SK-N-SH treated with all-trans-retinoic acid at 6 μM for 48 hours (cell line): ENCODE data around the gene DDI1.

ENCODE experiments used
- ATAC-seq: fragments of 200-7000 bp; cut with Tn5 transposase; 3 replicates; pipeline ENCODE4 v1.9.1; 2020; ENCODE audit warnings: mild to moderate bottlenecking, moderate library complexity
- ARNTL ChIP-seq: fragments of 450-650 bp; formaldehyde crosslinking; IDR thresholded peaks from 2 replicates; pipeline ENCODE4 v1.5.0; 2020; ENCODE audit warnings: low read depth, mild to moderate bottlenecking, moderate library complexity, borderline replicate concordance
- CREB5 ChIP-seq: fragments of 250-450 bp; sonication (Bioruptor Pico); IDR thresholded peaks from 2 replicates; pipeline ENCODE4 v1.5.1; 2020; ENCODE audit warnings: low read depth, mild to moderate bottlenecking, moderate library complexity
- CSRNP3 ChIP-seq: fragments of 250-450 bp; sonication (Bioruptor Pico); IDR thresholded peaks from 2 replicates; pipeline ENCODE4 v1.5.1; 2021; ENCODE audit warnings: mild to moderate bottlenecking, moderate library complexity
- ESRRG ChIP-seq: fragments of 250-450 bp; sonication (Bioruptor Pico); IDR thresholded peaks from 2 replicates; pipeline ENCODE4 v1.6.1; 2021; ENCODE audit warnings: mild to moderate bottlenecking
- PATZ1 ChIP-seq: fragments of 250-450 bp; sonication (Bioruptor Pico); IDR thresholded peaks from 2 replicates; pipeline ENCODE4 v1.8.0; 2020; ENCODE audit warnings: mild to moderate bottlenecking, moderate library complexity, borderline replicate concordance
- POU6F1 ChIP-seq: fragments of 250-450 bp; sonication (Bioruptor Pico); IDR thresholded peaks from 2 replicates; pipeline ENCODE4 v1.8.0; 2021; ENCODE audit warnings: low read depth, mild to moderate bottlenecking, moderate library complexity, borderline replicate concordance
- PPARA ChIP-seq: fragments of 250-450 bp; sonication (Bioruptor Pico); IDR thresholded peaks from 2 replicates; pipeline ENCODE4 v1.5.0; 2020; ENCODE audit warnings: mild to moderate bottlenecking, borderline replicate concordance
- RARB ChIP-seq: fragments of 250-450 bp; sonication (Bioruptor Pico); IDR thresholded peaks from 2 replicates; pipeline ENCODE4 v1.8.0; 2021; ENCODE audit warnings: mild to moderate bottlenecking, moderate library complexity
- SNAI2 ChIP-seq: fragments of 250-450 bp; sonication (Bioruptor Pico); IDR thresholded peaks from 2 replicates; pipeline ENCODE4 v1.5.0; 2020; ENCODE audit warnings: mild to moderate bottlenecking, moderate library complexity
- TCF4 ChIP-seq: fragments of 250-450 bp; sonication (Bioruptor Pico); IDR thresholded peaks from 2 replicates; pipeline ENCODE4 v1.8.0; 2021; ENCODE audit warnings: mild to moderate bottlenecking, moderate library complexity, borderline replicate concordance
- TOX ChIP-seq: fragments of 250-450 bp; sonication (Bioruptor Pico); IDR thresholded peaks from 2 replicates; pipeline ENCODE4 v1.8.0; 2021; ENCODE audit warnings: mild to moderate bottlenecking, moderate library complexity, borderline replicate concordance
- TSHZ2 ChIP-seq: fragments of 250-450 bp; sonication (Bioruptor Pico); IDR thresholded peaks from 2 replicates; pipeline ENCODE4 v1.5.0; 2020; ENCODE audit warnings: mild to moderate bottlenecking, moderate library complexity
- ZC3H10 ChIP-seq: fragments of 250-450 bp; sonication (Bioruptor Pico); IDR thresholded peaks from 2 replicates; pipeline ENCODE4 v1.5.1; 2021; ENCODE audit warnings: mild to moderate bottlenecking, moderate library complexity
- ZFP3 ChIP-seq: fragments of 250-450 bp; sonication (Bioruptor Pico); IDR thresholded peaks from 2 replicates; pipeline ENCODE4 v1.5.0; 2020; ENCODE audit warnings: mild to moderate bottlenecking, moderate library complexity
- ZFP30 ChIP-seq: fragments of 450-650 bp; formaldehyde crosslinking; IDR thresholded peaks from 2 replicates; pipeline ENCODE4 v1.5.0; 2022; ENCODE audit warnings: mild to moderate bottlenecking, moderate library complexity
- ZNF565 ChIP-seq: fragments of 450-650 bp; formaldehyde crosslinking; conservative IDR thresholded peaks from 2 replicates; pipeline ENCODE4 v1.5.0; 2020; ENCODE audit warnings: low read depth, mild to moderate bottlenecking, moderate library complexity
- ZNF70 ChIP-seq: fragments of 450-650 bp; formaldehyde crosslinking; IDR thresholded peaks from 2 replicates; pipeline ENCODE4 v1.5.0; 2020; ENCODE audit warnings: mild to moderate bottlenecking, moderate library complexity
- ZNF8 ChIP-seq: fragments of 450-650 bp; formaldehyde crosslinking; IDR thresholded peaks from 2 replicates; pipeline ENCODE4 v1.5.0; 2020; ENCODE audit warnings: mild to moderate bottlenecking, moderate library complexity

DDI1 gene

GRCh38 chr11:104041792-104042191 is 5.4 kb downstream of the DDI1 start (continued):
- TF ChIP-seq POU6F1 (CRISPR knock-in tag) (no peak), CSRNP3 (CRISPR knock-in tag) (no peak)

GRCh38 chr11:104043142-104043541 is 6.7 kb downstream of the DDI1 start:
- no peak for TF ChIP-seq CSRNP3 (CRISPR knock-in tag)
- no peak for TF ChIP-seq ZC3H10 (CRISPR knock-in tag)
- TF ChIP-seq TSHZ2 (CRISPR knock-in tag) = no peak
- TF ChIP-seq ESRRG (CRISPR knock-in tag) = no peak
- no peak for TF ChIP-seq ZNF70 (CRISPR knock-in tag)
- no peak for TF ChIP-seq TOX (CRISPR knock-in tag)
- TF ChIP-seq SNAI2 (CRISPR knock-in tag) = no peak
- no peak for TF ChIP-seq ZFP3 (CRISPR knock-in tag)
- TF ChIP-seq RARB (CRISPR knock-in tag) = no peak
- TF ChIP-seq PATZ1 = no peak
- TF ChIP-seq ZNF8 = no peak
- TF ChIP-seq ARNTL (CRISPR knock-in tag) = no peak
- TF ChIP-seq PPARA (CRISPR knock-in tag) = no peak
- TF ChIP-seq TCF4 (CRISPR knock-in tag) = no peak
- TF ChIP-seq CREB5 (CRISPR knock-in tag) = no peak

GRCh38 chr11:104043678-104044239 is 7.3 kb downstream of the DDI1 start:
- TF ChIP-seq ARNTL (CRISPR knock-in tag) (no peak), ESRRG (CRISPR knock-in tag) (no peak), TSHZ2 (CRISPR knock-in tag) (no peak), CSRNP3 (CRISPR knock-in tag) (no peak), ZFP30 (CRISPR knock-in tag) (no peak), ZNF565 (CRISPR knock-in tag) (no peak), ZFP3 (CRISPR knock-in tag) (no peak), RARB (CRISPR knock-in tag) (no peak), POU6F1 (CRISPR knock-in tag) (no peak)
- no peak for ATAC-seq

More at GRCh38 chr11:104043142-104043541, 6.7 kb downstream of the DDI1 start:
- no peak for ATAC-seq
